Loucy (cell line): ENCODE data around the gene RNASEH2C.
"Not testable (repeated sequence)": the region's sequence is repeated elsewhere in the genome, so short reads cannot be mapped to it uniquely, and the experiment has no call there.

ENCODE experiments used
- H2AFZ ChIP-seq: fragments of 200-600 bp; sonication (generic); 2 replicates; pipeline ENCODE4 v1.6.0; 2016; ENCODE audit warnings: antibody characterized with exemption, mild to moderate bottlenecking, low read length, moderate library complexity
- H3F3A ChIP-seq: fragments of 200-600 bp; 2 replicates; pipeline ENCODE4 v1.6.0; 2016; ENCODE audit warnings: antibody characterized with exemption, low read depth, mild to moderate bottlenecking
- H3K27me3 ChIP-seq: fragments of 200-600 bp; sonication (generic); 2 replicates; pipeline ENCODE4 v1.6.1; 2014; ENCODE audit warnings: low read length, mild to moderate bottlenecking; ENCODE audit not compliant: insufficient read depth, poor library complexity, severe bottlenecking
- H3K36me3 ChIP-seq: fragments of 200-600 bp; sonication (generic); 2 replicates; pipeline ENCODE4 v1.6.1; 2016; ENCODE audit warnings: low read length; ENCODE audit not compliant: insufficient read depth
- H3K4me1 ChIP-seq: fragments of 200-600 bp; sonication (generic); 2 replicates; pipeline ENCODE4 v1.5.1; 2014; ENCODE audit warnings: low read length, mild to moderate bottlenecking; ENCODE audit not compliant: insufficient read depth, poor library complexity, severe bottlenecking
- H3K4me2 ChIP-seq: fragments of 200-600 bp; sonication (generic); 2 replicates; pipeline ENCODE4 v1.6.0; 2014; ENCODE audit warnings: antibody characterized with exemption, low read length, low read depth, mild to moderate bottlenecking; ENCODE audit not compliant: poor library complexity, severe bottlenecking
- H3K4me3 ChIP-seq: fragments of 200-600 bp; sonication (generic); 2 replicates; pipeline ENCODE4 v1.5.1; 2014; ENCODE audit warnings: low read length, mild to moderate bottlenecking, mixed read lengths; ENCODE audit not compliant: poor library complexity, severe bottlenecking
- H3K79me2 ChIP-seq: fragments of 200-600 bp; sonication (generic); 2 replicates; pipeline ENCODE4 v1.6.1; 2014; ENCODE audit warnings: low read length; ENCODE audit not compliant: insufficient read depth
- H3K9ac ChIP-seq: fragments of 200-600 bp; sonication (generic); 2 replicates; pipeline ENCODE4 v1.6.0; 2014; ENCODE audit warnings: mild to moderate bottlenecking, low read depth, low read length, moderate library complexity; ENCODE audit not compliant: poor library complexity, severe bottlenecking
- H3K9me2 ChIP-seq: fragments of 200-600 bp; sonication (generic); replicated peaks from 2 replicates; pipeline ENCODE4 v1.6.1; 2016; ENCODE audit warnings: low read depth, low read length, mixed read lengths
- H3K9me3 ChIP-seq: fragments of 200-600 bp; sonication (generic); 2 replicates; pipeline ENCODE4 v1.6.1; 2014; ENCODE audit warnings: mild to moderate bottlenecking, antibody characterized with exemption, low read length, low read depth; ENCODE audit not compliant: insufficient read depth
- H4K20me1 ChIP-seq: fragments of 200-600 bp; sonication (generic); 2 replicates; pipeline ENCODE4 v1.6.0; 2014; ENCODE audit warnings: antibody characterized with exemption, low read length, mild to moderate bottlenecking; ENCODE audit not compliant: insufficient read depth, poor library complexity, severe bottlenecking
- CTCF ChIP-seq: fragments of 200-600 bp; sonication (generic); conservative IDR thresholded peaks from 2 replicates; pipeline ENCODE4 v1.5.1; 2014; ENCODE audit warnings: mild to moderate bottlenecking, antibody characterized with exemption, low read length
- EZH2phosphoT487 ChIP-seq: fragments of 200-600 bp; IDR thresholded peaks from 2 replicates; pipeline ENCODE4 v1.6.1; 2018; ENCODE audit warnings: antibody characterized with exemption, mild to moderate bottlenecking, moderate library complexity, borderline replicate concordance

Gene RNASEH2C

GRCh38 chr11:65736810-65737209 is 16.2 kb upstream of the RNASEH2C start:
- Histone ChIP-seq H3K4me2 (no peak overlapping the region), H3K79me2 (no peaks in the 10 kb centered on the region), H3F3A (no peaks in the 10 kb centered on the region), H4K20me1 (no peaks in the 10 kb centered on the region), H2AFZ (no peak overlapping the region), H3K4me3 (no peak overlapping the region), H3K4me1 (no peaks in the 10 kb centered on the region), H3K9ac (no peak overlapping the region), H3K9me2 (no peaks in the 10 kb centered on the region), H3K9me3 (peaks cover 4% of the 10 kb centered on the region), H3K36me3 (no peaks in the 10 kb centered on the region), H3K27me3 (no peaks in the 10 kb centered on the region)
- no peak for TF ChIP-seq CTCF
- no peak for TF ChIP-seq EZH2phosphoT487

GRCh38 chr11:65735111-65735510 is 14.5 kb upstream of the RNASEH2C start:
- not testable (repeated sequence) for H3K27me3 ChIP-seq, H3K4me3 ChIP-seq, H3K9me2 ChIP-seq, H3K79me2 ChIP-seq, H3K4me1 ChIP-seq, H4K20me1 ChIP-seq, H3K36me3 ChIP-seq, H3F3A ChIP-seq, H3K4me2 ChIP-seq, H3K9ac ChIP-seq, H2AFZ ChIP-seq, H3K9me3 ChIP-seq

GRCh38 chr11:65730461-65730860 is 9.9 kb upstream of the RNASEH2C start:
- no peaks in the 10 kb centered on the region for H3K79me2 ChIP-seq
- no peak for TF ChIP-seq CTCF
- TF ChIP-seq EZH2phosphoT487, result no peak
- no peak overlapping the region for H3K4me3 ChIP-seq
- H3K4me2 ChIP-seq, result no peak overlapping the region
- H3K36me3 ChIP-seq, result no peaks in the 10 kb centered on the region
- H3K9me3 ChIP-seq, result 0 out of 2 replicates have a peak, but pooled peaks cover 3% of the 10 kb centered on the region
- no peak overlapping the region for H3K9ac ChIP-seq
- no peak overlapping the region for H2AFZ ChIP-seq
- no peaks in the 10 kb centered on the region for H4K20me1 ChIP-seq
- H3K9me2 ChIP-seq, result no peaks in the 10 kb centered on the region
- no peaks in the 10 kb centered on the region for H3K27me3 ChIP-seq
- no peaks in the 10 kb centered on the region for H3K4me1 ChIP-seq
- no peaks in the 10 kb centered on the region for H3F3A ChIP-seq

- H3K79me2 ChIP-seq, result no peaks in the 10 kb centered on the region
- TF ChIP-seq CTCF, result no peak
- TF ChIP-seq EZH2phosphoT487, result no peak
- H3K9me2 ChIP-seq, result no peaks in the 10 kb centered on the region
- H4K20me1 ChIP-seq, result no peaks in the 10 kb centered on the region
- no peaks in the 10 kb centered on the region for H3K36me3 ChIP-seq
- H3K4me3 ChIP-seq, result no peak overlapping the region
- no peaks in the 10 kb centered on the region for H3K4me1 ChIP-seq
- H3K4me2 ChIP-seq, result no peak overlapping the region
- no peak overlapping the region for H2AFZ ChIP-seq
- no peak overlapping the region for H3K9ac ChIP-seq
- 0 out of 2 replicates have a peak, but pooled peaks cover 3% of the 10 kb centered on the region for H3K9me3 ChIP-seq
- no peaks in the 10 kb centered on the region for H3K27me3 ChIP-seq
- no peaks in the 10 kb centered on the region for H3F3A ChIP-seq
These were observed 7.3 kb upstream of the RNASEH2C start for GRCh38 chr11:65727865-65728264.
